ENCODE measurements around the gene LAGE3. TPM values are rescaled to one million over a fixed set of nuclear protein-coding genes. Genes with fewer than 3 reads are reported as not detected.
A peak's percentile ranks its signal among the peaks of the same experiment; 100 is the strongest.

Gene LAGE3
- total RNA-seq, 6 experiments from 2014 or later: 8.4 to 24.9 (median 10.8) TPM

DNA sequence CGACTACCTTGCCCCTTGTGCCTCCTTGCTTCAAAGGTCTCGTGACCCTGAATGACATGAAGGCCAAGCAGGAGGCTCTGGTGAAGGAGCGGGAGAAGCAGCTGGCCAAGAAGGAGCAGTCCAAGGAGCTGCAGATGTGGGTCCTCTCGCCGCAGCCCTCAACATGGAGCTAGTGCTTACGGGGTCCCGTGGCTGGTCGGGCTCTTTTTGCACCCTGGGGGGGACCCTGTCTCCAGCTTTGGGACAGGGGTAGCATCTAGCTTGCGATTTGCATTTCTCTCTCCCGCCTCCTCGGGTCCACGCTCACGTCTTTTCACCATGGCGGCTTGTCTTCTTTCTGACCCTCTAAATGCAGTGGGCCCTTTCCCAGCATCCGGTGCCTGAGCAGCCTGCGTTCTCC, 33.3 kb downstream of the LAGE3 start:
- DNase-seq (no peak), ATAC-seq (no peak)
- H3K4me3 ChIP-seq: no peak overlapping the region
- H3K27me3 ChIP-seq: no peaks in the 10 kb centered on the region
- no peak overlapping the region for H3K27ac ChIP-seq
- peaks cover 0 to 3% (median 0%) of the 10 kb centered on the region in 4 donors for H3K36me3 ChIP-seq
- intact Hi-C loops (cut with DNase I): no loop called here
- H3K4me1 ChIP-seq: peaks cover 0 to 4% (median 0%) of the 10 kb centered on the region in 4 donors
- TF ChIP-seq, protein P1, sequence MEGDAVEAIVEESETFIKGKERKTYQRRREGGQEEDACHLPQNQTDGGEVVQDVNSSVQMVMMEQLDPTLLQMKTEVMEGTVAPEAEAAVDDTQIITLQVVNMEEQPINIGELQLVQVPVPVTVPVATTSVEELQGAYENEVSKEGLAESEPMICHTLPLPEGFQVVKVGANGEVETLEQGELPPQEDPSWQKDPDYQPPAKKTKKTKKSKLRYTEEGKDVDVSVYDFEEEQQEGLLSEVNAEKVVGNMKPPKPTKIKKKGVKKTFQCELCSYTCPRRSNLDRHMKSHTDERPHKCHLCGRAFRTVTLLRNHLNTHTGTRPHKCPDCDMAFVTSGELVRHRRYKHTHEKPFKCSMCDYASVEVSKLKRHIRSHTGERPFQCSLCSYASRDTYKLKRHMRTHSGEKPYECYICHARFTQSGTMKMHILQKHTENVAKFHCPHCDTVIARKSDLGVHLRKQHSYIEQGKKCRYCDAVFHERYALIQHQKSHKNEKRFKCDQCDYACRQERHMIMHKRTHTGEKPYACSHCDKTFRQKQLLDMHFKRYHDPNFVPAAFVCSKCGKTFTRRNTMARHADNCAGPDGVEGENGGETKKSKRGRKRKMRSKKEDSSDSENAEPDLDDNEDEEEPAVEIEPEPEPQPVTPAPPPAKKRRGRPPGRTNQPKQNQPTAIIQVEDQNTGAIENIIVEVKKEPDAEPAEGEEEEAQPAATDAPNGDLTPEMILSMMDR (IDR thresholded peaks at IDR 0.05): no peak
- no peak for TF ChIP-seq POLR2A (IDR thresholded peaks at IDR 0.05)
- no peaks in the 10 kb centered on the region for H3K9me3 ChIP-seq
- 84% methylated on average over 8 of the region's 16 CpGs for WGBS (ENCODE audit: insufficient coverage, low coverage, low lambda C conversion rate, missing lambda C conversion rate)

- H3K36me3 ChIP-seq: no peaks in the 10 kb centered on the region
- intact Hi-C loops (cut with DNase I): no loop called here
- 55% methylated on average over 2 of the region's 13 CpGs for WGBS (ENCODE audit: insufficient coverage, low coverage, low lambda C conversion rate, missing lambda C conversion rate)
- H3K4me1 ChIP-seq: peaks cover 0 to 4% (median 0%) of the 10 kb centered on the region in 4 donors
- peak overlapping the region in 2 of 3 donors; percentile 54 to 66 for H3K27ac ChIP-seq
- no peaks in the 10 kb centered on the region for H3K9me3 ChIP-seq
- no peak for ATAC-seq
- no peaks in the 10 kb centered on the region for H3K27me3 ChIP-seq
- DNase-seq: no peak
- H3K4me3 ChIP-seq: peak overlapping the region; percentile 54 to 64 (median 60)
- TF ChIP-seq, protein P1 (IDR thresholded peaks at IDR 0.05): no peak
- TF ChIP-seq POLR2A (IDR thresholded peaks at IDR 0.05): no peak
These were observed 34.3 kb downstream of the LAGE3 start for GRCh38 chrX:154444755-154445246.

DNA sequence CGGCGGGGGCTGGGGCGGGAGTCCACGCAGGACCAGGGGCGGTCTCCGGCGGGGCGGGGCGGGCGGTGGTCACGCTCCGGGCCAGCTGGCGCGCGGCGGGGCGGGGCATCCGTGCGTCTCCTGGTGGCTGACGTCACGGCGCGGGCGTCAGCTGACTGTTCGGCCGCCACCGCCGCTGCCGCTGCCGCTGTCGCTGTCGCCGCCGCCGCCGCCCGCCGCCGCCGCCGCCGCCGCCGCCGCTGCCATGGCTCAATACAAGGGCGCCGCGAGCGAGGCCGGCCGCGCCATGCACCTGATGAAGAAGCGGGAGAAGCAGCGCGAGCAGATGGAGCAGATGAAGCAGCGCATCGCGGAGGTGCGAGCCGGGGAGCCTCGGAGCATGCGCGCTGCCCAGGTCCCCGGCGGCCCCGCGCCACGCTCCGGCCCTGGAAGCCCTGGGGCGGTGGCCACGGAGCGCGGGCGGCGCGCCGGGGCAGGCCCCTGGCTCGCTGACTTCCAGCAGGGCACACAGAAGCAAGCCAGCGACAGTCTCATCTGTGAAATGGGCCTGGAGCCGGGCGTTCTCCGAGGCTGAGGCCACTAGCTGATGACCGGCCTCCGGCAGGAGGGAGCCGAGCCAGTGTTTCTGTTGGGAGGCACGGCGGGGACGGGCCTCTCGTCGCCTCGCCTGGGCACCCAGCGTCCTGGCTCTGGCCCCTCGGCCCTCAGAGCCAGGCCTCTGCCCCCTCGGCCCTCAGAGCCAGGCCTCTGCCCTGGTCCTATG, 34.9 kb downstream of the LAGE3 start, which contains the start of gene FAM50A:
TSS of gene FAM50A (plus strand) at position 150 of the 763 bp plus-strand sequence. CDS start at position 245, 95 bp downstream.
- Histone ChIP-seq H3K9me3 (no peaks in the 10 kb centered on the region), H3K27me3 (no peaks in the 10 kb centered on the region), H3K36me3 (no peaks in the 10 kb centered on the region), H3K4me3 (peak within 1 kb of the TSS; percentile 54 to 64 (median 60)), H3K4me1 (peaks cover 0 to 4% (median 0%) of the 10 kb centered on the region in 4 donors), H3K27ac (peak within 1 kb of the TSS; percentile 53 to 66 (median 54))
- intact Hi-C loops (cut with DNase I): no loop called here
- WGBS (ENCODE audit: insufficient coverage, low coverage, low lambda C conversion rate, missing lambda C conversion rate): 40% methylated on average over 1 of the region's 94 CpGs
- peak; percentile 37 for TF ChIP-seq POLR2A (IDR thresholded peaks at IDR 0.05)
- TF ChIP-seq, protein P1 (IDR thresholded peaks at IDR 0.05): peak in 1 of 4 donors; percentile 5
- DNase-seq: peak; percentile 82 to 83 (median 82)
- peak; percentile 76 to 89 (median 84) for ATAC-seq

DNA sequence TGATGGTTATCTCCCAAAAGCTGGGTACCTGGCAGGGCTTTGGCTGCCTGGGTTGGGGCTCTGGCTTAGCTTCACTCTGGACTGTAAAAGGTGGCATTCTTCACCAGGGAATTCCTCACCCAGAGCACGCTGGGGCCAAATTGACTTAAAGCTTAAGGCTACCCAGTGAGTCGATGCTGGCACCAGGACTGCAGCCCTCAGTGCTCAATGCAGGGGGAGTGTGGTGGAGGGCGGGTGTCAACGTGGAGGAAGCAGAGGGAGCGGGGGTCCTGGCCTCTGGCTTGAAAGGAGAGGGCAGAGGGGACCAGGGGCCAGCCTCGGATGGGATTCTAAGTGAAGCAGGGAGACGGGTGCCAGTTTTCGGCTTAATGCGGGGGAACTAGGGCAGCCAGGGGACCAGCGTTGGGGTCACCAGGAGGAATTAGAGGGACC, 35.6 kb downstream of the LAGE3 start:
- ATAC-seq (peak in 2 of 4 donors; percentile 5 to 8), DNase-seq (no peak)
- H3K27ac ChIP-seq: peak overlapping the region in 2 of 3 donors; percentile 47 to 53
- H3K4me1 ChIP-seq: peaks cover 0 to 4% (median 0%) of the 10 kb centered on the region in 4 donors
- TF ChIP-seq POLR2A (IDR thresholded peaks at IDR 0.05): no peak
- TF ChIP-seq, protein P1 (IDR thresholded peaks at IDR 0.05): no peak
- H3K9me3 ChIP-seq: no peaks in the 10 kb centered on the region
- WGBS (ENCODE audit: insufficient coverage, low coverage, low lambda C conversion rate, missing lambda C conversion rate): 23% methylated on average over 6 of the region's 10 CpGs
- peak overlapping the region in 2 of 3 donors; percentile 18 to 64 for H3K4me3 ChIP-seq
- intact Hi-C loops (cut with DNase I): no loop called here
- H3K27me3 ChIP-seq: no peaks in the 10 kb centered on the region
- H3K36me3 ChIP-seq: no peaks in the 10 kb centered on the region

Measured in right lobe of liver (tissue), 6 donors.